Measurements from ENCODE around the gene MMAB.
"Not testable (repeated sequence)": the region's sequence is repeated elsewhere in the genome, so short reads cannot be mapped to it uniquely, and the experiment has no call there.

The MMAB gene

DNA sequence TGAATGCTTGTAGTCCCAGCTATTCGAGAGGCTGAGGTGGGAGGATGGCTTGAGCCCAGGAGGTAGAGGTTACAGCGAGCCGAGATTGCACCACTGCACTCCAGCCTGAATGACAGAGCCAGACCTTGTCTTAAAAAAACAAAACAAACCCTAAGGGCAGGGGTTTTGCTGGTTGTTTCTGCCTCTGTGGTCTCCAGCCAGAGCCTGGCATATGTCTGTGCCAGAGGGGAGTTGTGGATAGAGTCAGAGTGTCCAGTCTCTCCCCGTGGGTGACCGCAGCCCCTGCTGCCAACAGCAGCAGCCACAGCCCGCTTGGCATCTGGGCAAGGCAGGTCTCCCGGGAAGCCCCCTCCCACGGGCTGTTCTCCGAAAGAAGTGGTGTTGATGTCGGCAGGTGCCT, 37.9 kb upstream of the MMAB start:
- Histone ChIP-seq H2AFZ (ENCODE audit: low read length, unreplicated experiment) (no peak overlapping the region), H3K4me3 (ENCODE audit: low read depth, low read length) (no peak overlapping the region), H3K27me3 (ENCODE audit: insufficient read depth, low read length) (peaks cover 61% of the 10 kb centered on the region), H3K27ac (ENCODE audit: low read depth, low read length) (no peak overlapping the region), H3K79me2 (ENCODE audit: control insufficient read depth, insufficient read depth, low read length, unreplicated experiment) (no peaks in the 10 kb centered on the region), H3K36me3 (ENCODE audit: insufficient read depth, low read length) (no peaks in the 10 kb centered on the region), H3K4me1 (ENCODE audit: control insufficient read depth, insufficient read depth, low read length, unreplicated experiment) (no peaks in the 10 kb centered on the region)

DNA sequence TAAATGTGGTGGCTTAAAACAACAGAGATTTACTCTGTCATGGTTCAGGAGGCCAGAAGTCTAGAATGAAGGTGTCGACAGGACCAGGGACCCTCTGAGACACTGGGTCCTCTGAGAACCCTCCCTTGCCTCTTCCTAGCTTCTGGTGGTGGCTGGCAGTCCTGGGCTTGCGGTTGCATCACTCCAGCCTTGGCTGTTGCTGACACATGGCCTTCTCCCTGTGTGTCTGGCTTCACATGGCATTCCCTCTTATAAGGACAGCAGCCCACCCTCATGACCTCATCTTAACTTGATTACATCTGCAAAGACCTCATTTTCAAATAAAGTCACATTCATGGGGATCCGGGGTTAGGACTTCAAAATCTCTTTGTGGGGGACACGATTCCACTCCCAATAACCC, 37.2 kb upstream of the MMAB start:
- Histone ChIP-seq H3K27me3 (ENCODE audit: insufficient read depth, low read length) (peaks cover 54% of the 10 kb centered on the region), H3K79me2 (ENCODE audit: control insufficient read depth, insufficient read depth, low read length, unreplicated experiment) (no peaks in the 10 kb centered on the region), H3K4me3 (ENCODE audit: low read depth, low read length) (no peak overlapping the region)

DNA sequence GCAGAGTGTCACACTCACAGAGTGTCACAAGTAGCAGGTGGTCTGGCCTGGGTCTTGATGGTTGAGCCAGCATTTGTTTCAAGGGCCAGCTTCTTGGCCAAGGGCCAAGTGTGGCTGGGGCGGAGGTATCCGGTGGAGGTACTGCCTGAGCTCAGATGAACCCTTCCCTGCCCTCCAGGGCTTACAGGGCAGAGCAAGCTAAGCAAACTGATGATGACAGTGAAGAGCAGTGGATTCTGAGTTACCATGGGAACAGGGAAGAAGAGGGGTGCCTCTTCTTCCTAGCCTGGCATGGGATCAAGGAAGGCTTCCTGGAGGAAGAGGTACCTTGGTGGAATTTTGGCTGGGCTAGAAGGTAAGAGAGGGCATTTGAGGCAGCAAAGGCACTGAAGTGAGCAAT, 36.0 kb upstream of the MMAB start:
- Histone ChIP-seq H3K36me3 (ENCODE audit: insufficient read depth, low read length) (no peaks in the 10 kb centered on the region), H3K4me3 (ENCODE audit: low read depth, low read length) (no peak overlapping the region), H3K27me3 (ENCODE audit: insufficient read depth, low read length) (peaks cover 48% of the 10 kb centered on the region), H3K4me1 (ENCODE audit: control insufficient read depth, insufficient read depth, low read length, unreplicated experiment) (no peaks in the 10 kb centered on the region), H2AFZ (ENCODE audit: low read length, unreplicated experiment) (no peak overlapping the region), H3K79me2 (ENCODE audit: control insufficient read depth, insufficient read depth, low read length, unreplicated experiment) (no peaks in the 10 kb centered on the region), H3K27ac (ENCODE audit: low read depth, low read length) (no peak overlapping the region)

More for the DNA sequence above, 37.2 kb upstream of the MMAB start:
- Histone ChIP-seq H3K27ac (ENCODE audit: low read depth, low read length) (no peak overlapping the region), H3K36me3 (ENCODE audit: insufficient read depth, low read length) (no peaks in the 10 kb centered on the region), H3K4me1 (ENCODE audit: control insufficient read depth, insufficient read depth, low read length, unreplicated experiment) (no peaks in the 10 kb centered on the region), H2AFZ (ENCODE audit: low read length, unreplicated experiment) (no peak overlapping the region)

DNA sequence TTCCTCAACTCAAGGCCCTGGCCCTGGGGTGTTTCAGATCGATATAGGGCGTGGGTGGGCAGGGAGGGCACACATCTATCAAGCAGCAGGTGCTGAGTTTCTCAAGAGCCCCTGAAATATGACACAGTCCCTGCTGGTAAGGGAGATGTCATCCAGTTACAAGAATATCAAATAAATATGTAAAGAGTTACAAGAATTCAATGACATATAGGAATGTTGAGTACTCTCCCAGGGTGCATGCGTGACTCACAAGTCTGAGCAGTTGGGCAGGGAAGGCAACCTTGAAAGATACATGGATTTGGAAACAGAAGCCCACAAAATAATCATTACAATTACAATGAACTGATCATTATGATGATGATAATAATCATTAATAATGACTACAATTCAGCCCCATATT, 35.5 kb upstream of the MMAB start:
- Histone ChIP-seq H3K4me3 (ENCODE audit: low read depth, low read length) (no peak overlapping the region), H3K4me1 (ENCODE audit: control insufficient read depth, insufficient read depth, low read length, unreplicated experiment) (no peaks in the 10 kb centered on the region), H3K79me2 (ENCODE audit: control insufficient read depth, insufficient read depth, low read length, unreplicated experiment) (no peaks in the 10 kb centered on the region), H3K27me3 (ENCODE audit: insufficient read depth, low read length) (peaks cover 42% of the 10 kb centered on the region), H2AFZ (ENCODE audit: low read length, unreplicated experiment) (no peak overlapping the region), H3K36me3 (ENCODE audit: insufficient read depth, low read length) (no peaks in the 10 kb centered on the region), H3K27ac (ENCODE audit: low read depth, low read length) (no peak overlapping the region)

DNA sequence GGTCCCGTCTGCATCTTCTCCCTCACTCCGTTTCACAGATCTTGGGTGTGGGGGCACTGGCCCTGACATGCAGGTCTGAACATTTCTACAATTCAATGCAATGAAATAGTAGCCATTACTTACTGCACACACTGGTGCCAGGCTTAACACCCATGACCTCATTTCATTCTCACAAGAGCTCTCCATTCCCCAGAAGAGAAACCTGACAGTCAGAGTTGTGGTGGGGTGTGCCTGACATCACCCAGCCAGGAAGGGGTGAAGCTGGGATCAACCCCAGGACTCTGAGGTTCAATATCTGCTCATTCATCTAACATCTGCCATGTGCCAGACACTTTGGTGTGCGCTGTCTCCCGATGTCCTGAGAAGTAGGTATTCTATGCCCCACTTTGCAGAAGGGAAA, 35.0 kb upstream of the MMAB start:
- no peaks in the 10 kb centered on the region for H3K79me2 ChIP-seq (ENCODE audit: control insufficient read depth, insufficient read depth, low read length, unreplicated experiment)
- H3K27ac ChIP-seq (ENCODE audit: low read depth, low read length), result no peak overlapping the region
- no peak overlapping the region for H3K4me3 ChIP-seq (ENCODE audit: low read depth, low read length)
- no peaks in the 10 kb centered on the region for H3K4me1 ChIP-seq (ENCODE audit: control insufficient read depth, insufficient read depth, low read length, unreplicated experiment)
- no peaks in the 10 kb centered on the region for H3K36me3 ChIP-seq (ENCODE audit: insufficient read depth, low read length)
- H2AFZ ChIP-seq (ENCODE audit: low read length, unreplicated experiment), result no peak overlapping the region
- peaks cover 37% of the 10 kb centered on the region for H3K27me3 ChIP-seq (ENCODE audit: insufficient read depth, low read length)

DNA sequence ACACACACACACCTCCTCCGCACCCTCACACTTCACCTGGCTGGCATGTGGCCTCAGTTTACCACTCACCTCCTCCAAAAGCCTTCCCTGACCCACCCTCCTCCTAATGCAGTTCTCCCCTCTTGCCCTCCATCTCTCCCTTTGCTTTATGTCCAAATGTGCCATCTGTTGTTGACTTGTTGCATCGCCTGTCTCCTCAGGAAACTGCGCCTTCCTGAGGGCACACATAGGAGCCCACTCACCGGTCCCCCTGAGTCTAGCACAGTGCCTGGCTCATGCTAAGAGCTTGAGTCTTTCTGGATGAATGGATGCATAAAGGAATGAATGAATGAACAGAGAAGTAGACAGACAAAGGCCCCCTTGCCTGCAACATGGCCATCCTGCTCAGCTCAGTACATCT, 34.3 kb upstream of the MMAB start:
- Histone ChIP-seq H3K4me1 (ENCODE audit: control insufficient read depth, insufficient read depth, low read length, unreplicated experiment) (no peaks in the 10 kb centered on the region), H3K27ac (ENCODE audit: low read depth, low read length) (no peak overlapping the region), H2AFZ (ENCODE audit: low read length, unreplicated experiment) (no peak overlapping the region), H3K79me2 (ENCODE audit: control insufficient read depth, insufficient read depth, low read length, unreplicated experiment) (no peaks in the 10 kb centered on the region), H3K4me3 (ENCODE audit: low read depth, low read length) (no peak overlapping the region), H3K27me3 (ENCODE audit: insufficient read depth, low read length) (peaks cover 30% of the 10 kb centered on the region), H3K36me3 (ENCODE audit: insufficient read depth, low read length) (no peaks in the 10 kb centered on the region)

DNA sequence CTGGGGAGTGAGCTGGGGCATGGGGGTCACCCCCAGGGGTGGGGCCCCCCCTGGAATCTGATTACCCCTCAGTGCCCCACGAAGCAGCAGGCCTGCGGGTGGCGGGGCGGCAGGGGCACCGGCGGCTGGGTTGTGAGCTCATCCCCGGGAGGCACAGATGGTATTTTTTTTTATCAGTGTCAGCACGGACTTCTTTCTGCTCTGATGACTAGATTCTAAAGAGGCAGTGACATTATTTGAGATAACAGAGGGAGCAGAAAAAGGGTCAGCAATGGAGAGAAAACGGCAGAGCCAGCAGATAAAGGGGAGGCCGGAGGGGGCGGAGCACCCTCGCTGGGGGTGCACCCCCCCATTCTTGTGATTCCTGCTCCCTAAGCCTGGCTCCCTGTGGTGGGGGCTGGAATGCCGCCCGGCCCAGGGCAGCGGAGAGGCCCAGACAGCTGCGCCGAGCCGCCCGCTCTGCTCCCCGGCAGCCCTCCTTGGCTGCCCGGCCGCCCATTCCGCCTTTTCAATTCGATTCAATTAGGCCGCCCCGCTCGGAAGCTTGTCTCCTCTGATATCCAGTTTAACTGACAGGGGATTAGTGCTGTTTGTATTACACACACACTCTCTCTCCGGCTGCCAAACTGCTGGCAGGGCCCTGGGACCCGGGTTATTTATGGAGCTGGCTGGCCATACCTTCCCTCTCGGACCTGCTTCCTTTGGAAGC, 33.2 kb upstream of the MMAB start:
- no peaks in the 10 kb centered on the region for H3K79me2 ChIP-seq (ENCODE audit: control insufficient read depth, insufficient read depth, low read length, unreplicated experiment)
- no peaks in the 10 kb centered on the region for H3K36me3 ChIP-seq (ENCODE audit: insufficient read depth, low read length)
- H3K4me3 ChIP-seq (ENCODE audit: low read depth, low read length), result no peak overlapping the region
- H3K27ac ChIP-seq (ENCODE audit: low read depth, low read length), result no peak overlapping the region
- H3K27me3 ChIP-seq (ENCODE audit: insufficient read depth, low read length), result peaks cover 23% of the 10 kb centered on the region
- no peaks in the 10 kb centered on the region for H3K4me1 ChIP-seq (ENCODE audit: control insufficient read depth, insufficient read depth, low read length, unreplicated experiment)
- no peak overlapping the region for H2AFZ ChIP-seq (ENCODE audit: low read length, unreplicated experiment)

DNA sequence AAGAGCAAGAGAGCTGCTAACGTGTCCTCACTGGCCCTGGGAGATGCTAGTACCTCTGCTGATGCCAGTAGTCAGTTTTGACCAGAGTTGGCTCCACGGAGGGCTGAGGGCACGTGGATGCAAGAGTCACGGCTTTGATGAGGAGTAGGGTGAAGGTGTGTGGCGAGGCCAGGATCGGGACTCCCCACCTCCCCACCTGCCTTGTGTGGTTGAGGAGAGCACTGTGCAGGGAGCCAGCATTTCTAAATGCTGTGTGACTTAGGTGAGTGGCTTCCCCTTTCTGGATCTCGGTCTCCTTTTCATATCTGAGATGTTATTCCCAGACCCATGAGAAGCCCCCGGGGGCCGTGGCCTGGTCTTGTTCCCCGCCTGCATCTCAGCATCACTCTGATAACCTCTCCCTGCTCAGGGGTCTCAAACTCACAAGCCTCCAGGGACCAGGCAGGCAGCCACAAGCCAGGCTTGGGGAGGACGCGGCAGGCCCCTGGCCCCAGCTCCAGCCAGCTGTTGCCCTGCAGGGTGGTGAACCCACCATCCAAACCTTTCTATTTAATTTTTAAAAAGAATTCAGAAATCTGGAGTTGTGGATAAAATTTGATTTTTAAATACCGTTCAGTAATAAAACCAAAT, 32.4 kb upstream of the MMAB start:
- H3K4me3 ChIP-seq (ENCODE audit: low read depth, low read length), result no peak overlapping the region

DNA sequence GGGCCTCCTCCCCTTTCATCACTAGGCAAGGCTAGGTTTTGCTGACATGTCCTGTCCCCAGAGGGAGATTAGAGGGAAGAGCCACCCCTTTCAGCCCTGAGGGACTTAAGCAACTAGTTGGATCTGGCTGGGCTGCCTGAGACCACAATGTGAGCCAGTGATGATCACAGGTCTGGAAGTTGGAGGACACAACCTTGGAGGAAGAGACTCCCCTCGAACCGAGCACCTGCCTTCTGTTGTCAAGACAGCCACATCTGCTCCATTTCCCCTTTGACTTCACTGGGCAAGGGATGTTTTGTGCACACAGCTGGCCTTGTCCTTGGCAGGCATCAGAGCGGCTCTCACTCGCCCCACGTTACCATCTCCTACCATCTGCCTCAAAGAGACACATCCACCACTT, 31.7 kb upstream of the MMAB start:
- Histone ChIP-seq H2AFZ (ENCODE audit: low read length, unreplicated experiment) (no peak overlapping the region), H3K4me1 (ENCODE audit: control insufficient read depth, insufficient read depth, low read length, unreplicated experiment) (no peaks in the 10 kb centered on the region), H3K4me3 (ENCODE audit: low read depth, low read length) (no peak overlapping the region), H3K27ac (ENCODE audit: low read depth, low read length) (no peak overlapping the region), H3K79me2 (ENCODE audit: control insufficient read depth, insufficient read depth, low read length, unreplicated experiment) (no peaks in the 10 kb centered on the region), H3K27me3 (ENCODE audit: insufficient read depth, low read length) (peaks cover 19% of the 10 kb centered on the region; the same call in 1 of the 2 replicates), H3K36me3 (ENCODE audit: insufficient read depth, low read length) (no peaks in the 10 kb centered on the region)

More for the DNA sequence above, 32.4 kb upstream of the MMAB start:
- Histone ChIP-seq H3K27ac (ENCODE audit: low read depth, low read length) (no peak overlapping the region), H3K27me3 (ENCODE audit: insufficient read depth, low read length) (peaks cover 23% of the 10 kb centered on the region), H3K79me2 (ENCODE audit: control insufficient read depth, insufficient read depth, low read length, unreplicated experiment) (no peaks in the 10 kb centered on the region), H3K4me1 (ENCODE audit: control insufficient read depth, insufficient read depth, low read length, unreplicated experiment) (no peaks in the 10 kb centered on the region), H2AFZ (ENCODE audit: low read length, unreplicated experiment) (no peak overlapping the region), H3K36me3 (ENCODE audit: insufficient read depth, low read length) (no peaks in the 10 kb centered on the region)

DNA sequence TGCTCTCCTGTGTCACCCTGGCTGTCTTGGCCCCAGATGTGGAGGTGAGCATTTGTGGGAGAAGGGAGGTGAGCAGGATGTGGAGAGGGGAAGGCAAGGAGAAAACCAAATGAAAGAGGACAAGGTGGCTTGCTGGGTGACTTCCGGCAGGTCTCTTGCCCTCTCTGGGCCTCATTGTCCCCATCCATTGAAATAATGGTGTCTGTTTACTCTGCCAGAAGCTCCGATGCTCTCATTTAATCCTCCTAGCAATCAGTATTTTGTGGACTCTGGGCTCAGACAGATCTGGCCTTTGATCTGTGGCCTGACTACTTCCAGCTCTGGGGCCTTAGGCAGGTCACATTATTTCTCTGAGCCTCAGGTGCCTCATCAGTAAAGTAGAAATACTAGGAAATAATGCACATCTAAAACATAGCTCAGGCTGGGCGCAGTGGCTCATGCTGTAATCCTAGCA, 30.9 kb upstream of the MMAB start:
- no peak overlapping the region for H3K4me3 ChIP-seq (ENCODE audit: low read depth, low read length)
- no peaks in the 10 kb centered on the region for H3K4me1 ChIP-seq (ENCODE audit: control insufficient read depth, insufficient read depth, low read length, unreplicated experiment)
- H3K79me2 ChIP-seq (ENCODE audit: control insufficient read depth, insufficient read depth, low read length, unreplicated experiment), result no peaks in the 10 kb centered on the region
- H3K27ac ChIP-seq (ENCODE audit: low read depth, low read length), result no peak overlapping the region
- no peak overlapping the region for H2AFZ ChIP-seq (ENCODE audit: low read length, unreplicated experiment)
- peaks cover 11% of the 10 kb centered on the region; the same call in 1 of the 2 replicates for H3K27me3 ChIP-seq (ENCODE audit: insufficient read depth, low read length)
- H3K36me3 ChIP-seq (ENCODE audit: insufficient read depth, low read length), result no peaks in the 10 kb centered on the region

DNA sequence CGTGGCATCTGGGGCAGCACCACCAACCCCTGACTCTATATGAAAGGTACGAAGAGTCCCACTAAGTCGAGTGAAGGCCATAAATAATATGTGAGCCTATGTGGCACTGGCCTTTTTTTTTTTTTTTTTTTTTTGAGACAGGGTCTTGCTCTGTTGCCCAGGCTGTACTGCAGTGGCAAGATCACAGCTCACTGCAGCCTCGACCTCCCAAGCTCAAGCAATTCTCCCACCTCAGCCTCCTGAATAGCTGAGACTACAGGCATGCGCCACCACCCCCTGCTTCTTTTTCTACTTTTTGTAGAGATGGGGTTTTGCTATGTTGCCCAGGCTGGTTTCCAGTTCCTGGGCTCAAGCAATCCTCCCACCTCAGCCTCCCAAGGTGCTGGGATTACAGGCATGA, 28.8 kb upstream of the MMAB start:
- H3K27ac ChIP-seq (ENCODE audit: low read depth, low read length); H3K4me1 ChIP-seq (ENCODE audit: control insufficient read depth, insufficient read depth, low read length, unreplicated experiment); H3K79me2 ChIP-seq (ENCODE audit: control insufficient read depth, insufficient read depth, low read length, unreplicated experiment); H2AFZ ChIP-seq (ENCODE audit: low read length, unreplicated experiment); H3K27me3 ChIP-seq (ENCODE audit: insufficient read depth, low read length); H3K36me3 ChIP-seq (ENCODE audit: insufficient read depth, low read length); H3K4me3 ChIP-seq (ENCODE audit: low read depth, low read length): not testable (repeated sequence)
